IMR-90 (cell line): Measurements from ENCODE around the gene PHF19. TPM values are rescaled to one million over a fixed set of nuclear protein-coding genes. Genes with fewer than 3 reads are reported as not detected.

Experiments used
- ATAC-seq: fragments of 200-7000 bp; cut with Tn5 transposase; 2 replicates; pipeline ENCODE4 v1.9.1; 2020; ENCODE audit warnings: low read depth, mild to moderate bottlenecking, moderate library complexity
- BruUV-seq: library from RNA; stranded (reverse); fragments of 400-500 nt; replicated peaks from 2 replicates; lab custom pipeline; 2021; lab: Mats Ljungman, UMichigan
- CTCF ChIA-PET: fragments of 300-600 bp; formaldehyde crosslinking; extraction: SDS; loops from one replicate; lab custom pipeline; 2021; ENCODE audit warnings: antibody characterized with exemption; lab: Yijun Ruan, JAX
- POLR2A ChIA-PET: fragments of 300-600 bp; sonication (Branson Sonifier 250); formaldehyde crosslinking; loops from one replicate; lab custom pipeline; 2022; ENCODE audit warnings: antibody characterized with exemption; ENCODE audit not compliant: unreplicated experiment; lab: Charles Lee
- DNase-seq: peaks from one replicate; pipeline ENCODE4 v3.0.0; 2013
- H2AFZ ChIP-seq: replicated peaks from 2 replicates; pipeline ENCODE3; 2013; ENCODE audit warnings: low read length, mild to moderate bottlenecking; ENCODE audit not compliant: poor library complexity
- H2AK5ac ChIP-seq: 2 replicates; pipeline ENCODE4 v1.6.1; 2013; ENCODE audit warnings: low read depth, low read length, inconsistent platforms
- H2AK9ac ChIP-seq: replicated peaks from 2 replicates; pipeline ENCODE3; 2013; ENCODE audit warnings: mild to moderate bottlenecking, low read depth, low read length, moderate library complexity; ENCODE audit not compliant: poor library complexity
- H2BK120ac ChIP-seq: 2 replicates; pipeline ENCODE4 v1.6.1; 2013; ENCODE audit warnings: low read depth, low read length, inconsistent platforms
- H2BK15ac ChIP-seq: 3 replicates; pipeline ENCODE4 v1.6.1; 2013; ENCODE audit warnings: low read depth, low read length, inconsistent platforms
- H2BK20ac ChIP-seq: 2 replicates; pipeline ENCODE4 v1.6.1; 2013; ENCODE audit warnings: low read depth, mild to moderate bottlenecking, inconsistent platforms, low read length, moderate library complexity
- H2BK5ac ChIP-seq: 2 replicates; pipeline ENCODE4 v1.6.1; 2013; ENCODE audit warnings: mild to moderate bottlenecking, low read depth, low read length, inconsistent platforms; ENCODE audit not compliant: poor library complexity, severe bottlenecking
- H3K14ac ChIP-seq: replicated peaks from 2 replicates; pipeline ENCODE4 v1.6.1; 2013; ENCODE audit warnings: low read depth, low read length, inconsistent platforms
- H3K18ac ChIP-seq: 2 replicates; pipeline ENCODE4 v1.6.1; 2013; ENCODE audit warnings: low read depth, low read length, control low read depth
- H3K23ac ChIP-seq: 2 replicates; pipeline ENCODE4 v1.6.1; 2013; ENCODE audit warnings: low read depth, low read length, inconsistent platforms
- H3K27ac ChIP-seq: 2 replicates; pipeline ENCODE4 v1.5.1; 2013; ENCODE audit warnings: mild to moderate bottlenecking, control low read depth, low read length; ENCODE audit not compliant: insufficient read depth
- H3K27me3 ChIP-seq: 2 replicates; pipeline ENCODE4 v1.6.1; 2013; ENCODE audit warnings: low read length; ENCODE audit not compliant: control insufficient read depth, insufficient read depth
- H3K36me3 ChIP-seq: 2 replicates; pipeline ENCODE4 v1.6.1; 2013; ENCODE audit warnings: low read length, mixed read lengths; ENCODE audit not compliant: control insufficient read depth, insufficient read depth
- H3K4ac ChIP-seq: 2 replicates; pipeline ENCODE4 v1.6.1; 2013; ENCODE audit warnings: low read depth, low read length, inconsistent platforms
- H3K4me1 ChIP-seq: 2 replicates; pipeline ENCODE4 v1.6.1; 2013; ENCODE audit warnings: low read length, mixed read lengths; ENCODE audit not compliant: control insufficient read depth, insufficient read depth
- H3K4me2 ChIP-seq: 2 replicates; pipeline ENCODE4 v1.6.1; 2013; ENCODE audit warnings: low read depth, mild to moderate bottlenecking, control low read depth, low read length, moderate library complexity
- H3K4me3 ChIP-seq: 2 replicates; pipeline ENCODE4 v1.5.1; 2013; ENCODE audit warnings: low read depth, mild to moderate bottlenecking, control low read depth, low read length, moderate library complexity; ENCODE audit not compliant: insufficient read depth
- H3K56ac ChIP-seq: 2 replicates; pipeline ENCODE4 v1.6.1; 2013; ENCODE audit warnings: low read length, inconsistent platforms; ENCODE audit not compliant: insufficient read depth; ENCODE audit errors: extremely low read depth
- H3K79me1 ChIP-seq, 2 experiments: 2 replicates each; pipeline ENCODE4 v1.6.1; 2013; ENCODE audit warnings: low read length in 2 of 2, inconsistent platforms in 1 of 2, low read depth in 1 of 2
- H3K9ac ChIP-seq: 2 replicates; pipeline ENCODE4 v1.6.1; 2013; ENCODE audit warnings: low read depth, low read length, control low read depth
- H3K9me1 ChIP-seq: 2 replicates; pipeline ENCODE4 v1.6.1; 2013; ENCODE audit warnings: low read length, inconsistent platforms; ENCODE audit not compliant: insufficient read depth
- H3K9me3 ChIP-seq: 2 replicates; pipeline ENCODE4 v1.6.1; 2013; ENCODE audit warnings: low read length; ENCODE audit not compliant: control insufficient read depth, insufficient read depth
- H4K20me1 ChIP-seq: 2 replicates; pipeline ENCODE4 v1.6.1; 2013; ENCODE audit warnings: low read length, inconsistent platforms; ENCODE audit not compliant: insufficient read depth
- H4K5ac ChIP-seq: 2 replicates; pipeline ENCODE4 v1.6.1; 2013; ENCODE audit warnings: mild to moderate bottlenecking, low read depth, low read length, control low read depth
- H4K8ac ChIP-seq, 2 experiments: 2 replicates each; pipeline ENCODE4 v1.6.1; 2013; ENCODE audit warnings: low read depth in 2 of 2, low read length in 2 of 2, control low read depth in 1 of 2, inconsistent platforms in 1 of 2
- H4K91ac ChIP-seq: 2 replicates; pipeline ENCODE4 v1.6.1; 2013; ENCODE audit warnings: low read depth, low read length, inconsistent platforms; ENCODE audit not compliant: insufficient read depth
- BHLHE40 ChIP-seq: fragments of 150-350 bp; IDR thresholded peaks from 2 replicates; pipeline ENCODE4 v1.6.1; 2016; ENCODE audit warnings: mild to moderate bottlenecking, low read depth, low read length
- CEBPB ChIP-seq: IDR thresholded peaks from 2 replicates; pipeline ENCODE4 v1.6.1; 2012; ENCODE audit warnings: low read depth, low read length, improper control_type of control experiment
- FOS ChIP-seq: fragments of 150-350 bp; IDR thresholded peaks from 2 replicates; pipeline ENCODE4 v1.6.1; 2016; ENCODE audit warnings: low read depth, low read length
- MAFK ChIP-seq: IDR thresholded peaks from 2 replicates; pipeline ENCODE4 v1.6.1; 2012; ENCODE audit warnings: low read depth, low read length, improper control_type of control experiment
- MAZ ChIP-seq: IDR thresholded peaks from 2 replicates; pipeline ENCODE4 v1.6.1; 2012; ENCODE audit warnings: low read depth, mild to moderate bottlenecking, low read length, improper control_type of control experiment, moderate library complexity, borderline replicate concordance
- MXI1 ChIP-seq: IDR thresholded peaks from 2 replicates; pipeline ENCODE4 v1.6.1; 2012; ENCODE audit warnings: low read depth, mild to moderate bottlenecking, low read length, moderate library complexity, borderline replicate concordance
- NFE2L2 ChIP-seq: fragments of 150-350 bp; IDR thresholded peaks from 2 replicates; pipeline ENCODE4 v1.6.1; 2016; ENCODE audit warnings: low read depth, mild to moderate bottlenecking, low read length
- POLR2A ChIP-seq: IDR thresholded peaks from 2 replicates; pipeline ENCODE4 v1.6.1; 2012; ENCODE audit warnings: mild to moderate bottlenecking, low read depth, low read length
- RAD21 ChIP-seq: IDR thresholded peaks from 2 replicates; pipeline ENCODE4 v1.6.1; 2012; ENCODE audit warnings: low read length, improper control_type of control experiment
- RCOR1 ChIP-seq: IDR thresholded peaks from 2 replicates; pipeline ENCODE4 v1.6.1; 2012; ENCODE audit warnings: mild to moderate bottlenecking, low read length, improper control_type of control experiment; ENCODE audit not compliant: insufficient replicate concordance
- RFX5 ChIP-seq: IDR thresholded peaks from 2 replicates; pipeline ENCODE4 v1.8.0; 2012; ENCODE audit warnings: low read depth, mild to moderate bottlenecking, low read length, moderate library complexity
- SMC3 ChIP-seq: fragments of 150-350 bp; IDR thresholded peaks from 2 replicates; pipeline ENCODE4 v1.6.1; 2016; ENCODE audit warnings: low read depth, mild to moderate bottlenecking, antibody characterized with exemption, low read length, moderate library complexity
- WGBS, 2 experiments: methylation state at CpG; one replicate each; pipeline versions ENCODE4 v1.1.5 to v1.1.7; 2013; ENCODE audit warnings: missing lambda C conversion rate in 2 of 2; ENCODE audit not compliant: insufficient read length in 1 of 2; ENCODE audit errors: extremely low coverage in 2 of 2; 5-methylcytosine and 5-hydroxymethylcytosine counted together
- dilution Hi-C: fragments of 300-500 bp; cut with HindIII; formaldehyde crosslinking; loops from one replicate; pipeline ENCODE4 v1.14.3; 2018; ENCODE audit warnings: low sequenced_read_pairs; ENCODE audit not compliant: unreplicated experiment
- in situ Hi-C: fragments of 300-500 bp; cut with MboI; formaldehyde crosslinking; loops from 3 replicates; pipeline ENCODE4 v1.14.3; 2019; ENCODE audit warnings: low sequenced_read_pairs, inconsistent platforms, mixed read lengths
- intact Hi-C: fragments of 100-400 bp; cut with micrococcal nuclease; formaldehyde crosslinking; loops from 2 replicates; pipeline ENCODE4 v1.10.0; 2022
- polyA plus RNA-seq, 3 experiments: library from polyadenylated mRNA; depleted of rRNA; stranded (reverse); fragments of >200 nt; gene quantifications; 2 replicates each; pipeline ENCODE4 v1.2.3, GENCODE V29; 2012; ENCODE audit warnings: low replicate concordance in 1 of 3
- total RNA-seq: library from RNA; depleted of rRNA; stranded (reverse); fragments of >200 nt; gene quantifications from 2 replicates; pipeline ENCODE4 v1.2.3, GENCODE V29; 2012
- TF ChIP-seq, protein P1 (sequence below): fragments of 150-350 bp; IDR thresholded peaks from 2 replicates; pipeline ENCODE4 v1.6.1; 2016; ENCODE audit warnings: low read depth, mild to moderate bottlenecking, low read length, moderate library complexity, borderline replicate concordance
- TF ChIP-seq, protein P2 (sequence below): conservative IDR thresholded peaks from 2 replicates; pipeline ENCODE4 v1.5.1; 2012; ENCODE audit warnings: mild to moderate bottlenecking, low read depth, low read length, improper control_type of control experiment
- TF ChIP-seq, protein P3 (sequence below): fragments of 150-350 bp; IDR thresholded peaks from 2 replicates; pipeline ENCODE4 v1.6.1; 2017; ENCODE audit warnings: mild to moderate bottlenecking, antibody characterized with exemption, low read length, low read depth

Gene PHF19
- total and polyA plus RNA-seq, 2 of the 4 experiments (the other 2 are of a cell fraction): 37.6 to 55.6 TPM

DNA sequence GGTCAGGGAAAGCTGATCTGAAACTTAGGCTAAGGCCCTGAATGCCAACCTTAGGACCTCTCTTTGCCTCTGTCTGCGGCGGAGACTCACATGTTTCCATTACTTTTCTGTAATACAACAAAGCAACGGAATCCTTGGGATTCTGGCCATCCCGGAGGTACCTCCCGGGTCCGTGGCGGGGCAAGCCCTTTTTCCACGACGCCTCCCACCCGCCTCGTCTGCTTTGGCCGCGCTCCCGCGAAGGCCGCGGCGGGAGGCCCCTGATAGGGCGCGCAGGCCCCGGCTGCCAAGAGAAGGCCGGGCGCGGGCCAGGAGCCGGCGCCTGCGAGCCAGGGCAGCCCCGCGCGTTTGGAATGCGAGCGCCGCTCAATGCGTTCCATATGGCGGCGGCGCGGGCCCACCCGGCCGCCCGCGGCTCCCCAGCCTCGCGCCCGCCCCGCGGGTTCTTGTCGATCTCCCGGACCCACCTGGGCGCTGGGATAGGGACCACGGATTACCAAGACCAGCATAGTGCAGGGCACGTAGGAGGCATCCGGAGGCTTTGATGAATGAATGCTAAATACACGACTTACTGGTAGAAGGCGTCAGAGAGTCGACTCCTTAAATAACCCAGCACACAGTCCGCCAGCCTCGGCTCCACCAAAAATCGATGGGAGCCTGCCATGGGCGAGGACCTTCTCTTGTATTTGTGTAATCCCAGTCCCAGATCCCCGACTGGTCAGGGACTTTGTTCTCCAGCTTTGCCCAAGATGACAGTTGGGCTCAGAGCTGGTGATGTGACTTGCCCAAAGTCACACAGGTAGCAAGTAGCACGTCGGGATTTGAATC, 17.5 kb upstream of the PHF19 start:
- Histone ChIP-seq H3K14ac (no peak overlapping the region), H2AFZ (peak overlapping the region; percentile 40), H4K20me1 (no peaks in the 10 kb centered on the region; the same call in 1 of the 2 replicates), H3K4me2 (no peak overlapping the region), H3K27me3 (peaks cover 2% of the 10 kb centered on the region; the same call in 1 of the 2 replicates), H3K4me1 (no peaks in the 10 kb centered on the region), H3K4me3 (no peak overlapping the region), H4K5ac (no peak overlapping the region), H3K23ac (peak overlapping the region; percentile 72; the same call in 1 of the 2 replicates), H2BK120ac (peak overlapping the region; percentile 16), H3K9me3 (no peaks in the 10 kb centered on the region), H2BK5ac (no peak overlapping the region), H3K18ac (no peak overlapping the region), H3K36me3 (no peaks in the 10 kb centered on the region), H3K4ac (peak overlapping the region; percentile 65), H3K9me1 (no peaks in the 10 kb centered on the region), H4K8ac (no peak overlapping the region; a peak in 1 of 4 replicates), H3K27ac (no peak overlapping the region), H3K9ac (no peak overlapping the region), H4K91ac (no peak overlapping the region), H2BK15ac (no peak overlapping the region), H3K79me1 (no peaks in the 10 kb centered on the region), H2BK20ac (no peak overlapping the region), H2AK9ac (peak overlapping the region; percentile 62), H2AK5ac (peak overlapping the region; percentile 75; the same call in 1 of the 2 replicates), H3K56ac (no peak overlapping the region)
- in situ Hi-C loops (no loop called here), dilution Hi-C loops (no loop called here), intact Hi-C loops (no loop called here)
- DNase-seq (no peak), ATAC-seq (peak; percentile 46)
- 25% methylated on average over 10 of the region's 63 CpGs; no CpG with 5 or more reads in 1 of the 2 experiments for WGBS, 2 experiments
- BruUV-seq: no TSS peak
- POLR2A ChIA-PET: no interaction called here
- CTCF ChIA-PET: no interaction called here
- no peak for TF ChIP-seq POLR2A
- TF ChIP-seq, protein P1, sequence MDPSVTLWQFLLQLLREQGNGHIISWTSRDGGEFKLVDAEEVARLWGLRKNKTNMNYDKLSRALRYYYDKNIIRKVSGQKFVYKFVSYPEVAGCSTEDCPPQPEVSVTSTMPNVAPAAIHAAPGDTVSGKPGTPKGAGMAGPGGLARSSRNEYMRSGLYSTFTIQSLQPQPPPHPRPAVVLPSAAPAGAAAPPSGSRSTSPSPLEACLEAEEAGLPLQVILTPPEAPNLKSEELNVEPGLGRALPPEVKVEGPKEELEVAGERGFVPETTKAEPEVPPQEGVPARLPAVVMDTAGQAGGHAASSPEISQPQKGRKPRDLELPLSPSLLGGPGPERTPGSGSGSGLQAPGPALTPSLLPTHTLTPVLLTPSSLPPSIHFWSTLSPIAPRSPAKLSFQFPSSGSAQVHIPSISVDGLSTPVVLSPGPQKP: no peak
- no peak for TF ChIP-seq BHLHE40
- TF ChIP-seq MXI1: no peak
- TF ChIP-seq, protein P2, sequence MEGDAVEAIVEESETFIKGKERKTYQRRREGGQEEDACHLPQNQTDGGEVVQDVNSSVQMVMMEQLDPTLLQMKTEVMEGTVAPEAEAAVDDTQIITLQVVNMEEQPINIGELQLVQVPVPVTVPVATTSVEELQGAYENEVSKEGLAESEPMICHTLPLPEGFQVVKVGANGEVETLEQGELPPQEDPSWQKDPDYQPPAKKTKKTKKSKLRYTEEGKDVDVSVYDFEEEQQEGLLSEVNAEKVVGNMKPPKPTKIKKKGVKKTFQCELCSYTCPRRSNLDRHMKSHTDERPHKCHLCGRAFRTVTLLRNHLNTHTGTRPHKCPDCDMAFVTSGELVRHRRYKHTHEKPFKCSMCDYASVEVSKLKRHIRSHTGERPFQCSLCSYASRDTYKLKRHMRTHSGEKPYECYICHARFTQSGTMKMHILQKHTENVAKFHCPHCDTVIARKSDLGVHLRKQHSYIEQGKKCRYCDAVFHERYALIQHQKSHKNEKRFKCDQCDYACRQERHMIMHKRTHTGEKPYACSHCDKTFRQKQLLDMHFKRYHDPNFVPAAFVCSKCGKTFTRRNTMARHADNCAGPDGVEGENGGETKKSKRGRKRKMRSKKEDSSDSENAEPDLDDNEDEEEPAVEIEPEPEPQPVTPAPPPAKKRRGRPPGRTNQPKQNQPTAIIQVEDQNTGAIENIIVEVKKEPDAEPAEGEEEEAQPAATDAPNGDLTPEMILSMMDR: no peak
- no peak for TF ChIP-seq NFE2L2
- TF ChIP-seq SMC3: no peak
- TF ChIP-seq FOS: no peak
- no peak for TF ChIP-seq CEBPB
- no peak for TF ChIP-seq RAD21
- no peak for TF ChIP-seq MAZ
- no peak for TF ChIP-seq RFX5
- TF ChIP-seq RCOR1: no peak
- TF ChIP-seq, protein P3, sequence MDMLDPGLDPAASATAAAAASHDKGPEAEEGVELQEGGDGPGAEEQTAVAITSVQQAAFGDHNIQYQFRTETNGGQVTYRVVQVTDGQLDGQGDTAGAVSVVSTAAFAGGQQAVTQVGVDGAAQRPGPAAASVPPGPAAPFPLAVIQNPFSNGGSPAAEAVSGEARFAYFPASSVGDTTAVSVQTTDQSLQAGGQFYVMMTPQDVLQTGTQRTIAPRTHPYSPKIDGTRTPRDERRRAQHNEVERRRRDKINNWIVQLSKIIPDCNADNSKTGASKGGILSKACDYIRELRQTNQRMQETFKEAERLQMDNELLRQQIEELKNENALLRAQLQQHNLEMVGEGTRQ: no peak
- TF ChIP-seq MAFK: no peak
